ENCODE data around the gene LIME1.
A peak's percentile ranks its signal among the peaks of the same experiment; 100 is the strongest.

The LIME1 gene

DNA sequence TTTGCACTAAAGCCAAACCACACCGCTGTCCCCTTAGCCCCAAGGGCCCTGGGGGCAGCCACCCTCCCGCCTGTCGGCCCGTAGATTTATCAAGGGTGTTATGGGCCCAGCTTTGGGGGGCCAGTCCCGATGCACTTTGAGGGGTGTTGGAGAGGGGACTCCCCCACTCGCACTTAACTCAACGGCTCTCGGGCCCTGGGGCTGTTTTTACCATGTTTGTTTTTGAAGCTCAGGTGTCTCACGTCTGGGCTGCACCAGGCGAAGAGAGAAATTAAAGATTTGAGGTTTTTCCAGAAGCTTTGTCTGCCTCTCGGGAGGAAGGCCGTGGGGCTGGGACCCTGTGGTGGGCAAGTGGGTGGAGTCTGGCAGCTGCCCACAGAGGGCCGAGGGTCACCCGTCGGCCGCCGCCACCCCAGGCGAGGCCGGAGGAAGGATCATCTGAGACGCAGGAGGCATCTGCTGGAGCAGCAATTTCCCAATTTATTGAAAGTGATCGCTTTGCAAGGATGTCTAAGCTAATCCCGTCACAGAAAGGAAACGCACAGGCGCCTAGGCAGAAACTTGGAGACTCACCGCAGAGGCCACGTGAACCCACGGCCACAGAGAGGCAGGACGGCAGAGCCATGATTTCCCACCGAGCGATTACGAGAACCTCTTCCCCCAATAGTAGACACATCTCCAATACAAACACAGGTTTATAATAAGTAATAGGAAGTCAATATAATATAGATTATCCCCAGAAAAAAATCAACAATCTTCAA lies 6.9 kb downstream of the LIME1 start:
- intact Hi-C loops (cut with micrococcal nuclease) = no loop called here
- Mint-ChIP-seq H3K27ac (no peak overlapping the region), H3K4me3 (no peak overlapping the region), H3K36me3 (ENCODE audit: low read depth) (peaks cover 68% of the 10 kb centered on the region), H3K4me1 (ENCODE audit: low read depth) (peaks cover 17% of the 10 kb centered on the region), H3K27me3 (peaks cover 4% of the 10 kb centered on the region), H3K9me3 (no peaks in the 10 kb centered on the region)

DNA sequence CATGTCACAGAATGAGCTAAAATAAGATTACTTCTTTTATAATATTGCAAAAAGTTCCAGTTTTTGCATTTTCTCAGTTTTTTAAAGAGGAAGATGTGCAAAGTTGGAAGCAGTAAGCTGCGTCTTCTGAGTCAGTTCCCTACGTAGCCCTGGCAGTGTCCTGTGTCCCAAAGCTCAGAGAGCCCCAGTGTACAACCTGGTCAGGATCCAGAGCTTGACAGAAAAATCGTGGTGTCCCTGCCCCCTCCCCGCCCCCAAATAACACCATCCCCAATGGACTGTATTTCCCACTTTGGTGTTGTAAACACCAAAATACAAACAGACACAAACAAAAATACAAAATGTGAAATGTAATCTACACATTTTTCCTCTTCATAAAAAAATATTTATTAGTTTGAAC lies 7.7 kb downstream of the LIME1 start:
- H3K9me3 Mint-ChIP-seq = no peaks in the 10 kb centered on the region
- H3K4me3 Mint-ChIP-seq = no peak overlapping the region
- intact Hi-C loops (cut with micrococcal nuclease) = no loop called here
- H3K27me3 Mint-ChIP-seq = no peaks in the 10 kb centered on the region
- no peak overlapping the region for H3K27ac Mint-ChIP-seq
- H3K36me3 Mint-ChIP-seq (ENCODE audit: low read depth) = peaks cover 76% of the 10 kb centered on the region
- H3K4me1 Mint-ChIP-seq (ENCODE audit: low read depth) = peaks cover 14% of the 10 kb centered on the region

DNA sequence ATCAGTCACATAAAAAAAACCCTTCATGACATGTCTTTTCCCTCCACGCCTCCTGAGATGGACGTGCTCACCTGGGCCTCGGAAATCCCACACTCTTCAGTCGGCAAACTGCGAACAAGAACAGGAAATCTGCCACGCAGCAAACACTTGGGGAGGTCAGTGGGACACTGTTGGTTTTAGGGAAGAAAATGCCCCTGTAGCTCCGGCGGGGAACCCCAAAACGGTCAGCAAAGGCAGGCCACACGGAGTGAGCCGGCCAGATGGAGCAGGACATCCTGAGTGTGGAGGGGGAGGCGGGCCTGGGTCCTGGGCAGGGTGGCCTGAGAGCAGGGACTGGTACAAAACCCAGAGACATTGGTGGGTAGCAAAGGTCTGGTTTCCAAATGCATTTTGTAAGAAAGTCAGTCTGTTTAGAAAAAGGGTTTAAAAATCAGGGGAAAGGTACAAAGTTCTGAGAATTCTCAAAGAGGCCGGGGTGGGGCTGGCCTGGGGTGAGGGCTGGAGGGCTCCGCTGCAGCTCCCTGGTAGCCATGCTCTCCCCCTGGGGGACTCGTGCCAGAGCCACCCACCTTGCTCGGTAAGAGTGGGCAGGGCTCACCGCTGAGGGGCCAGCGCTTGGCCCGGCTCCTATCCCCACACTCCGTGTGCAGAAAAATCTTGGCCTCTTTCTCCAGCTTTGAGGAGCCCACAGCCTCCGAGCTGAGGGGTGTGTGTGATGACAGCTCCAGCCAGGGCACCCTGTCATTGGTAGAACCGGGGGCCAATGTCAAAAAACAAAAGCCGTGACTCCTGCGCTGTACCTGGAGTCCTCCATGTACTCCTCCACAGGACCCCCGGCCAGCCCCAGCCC lies 8.3 kb downstream of the LIME1 start:
- intact Hi-C loops (cut with micrococcal nuclease) = no loop called here

DNA sequence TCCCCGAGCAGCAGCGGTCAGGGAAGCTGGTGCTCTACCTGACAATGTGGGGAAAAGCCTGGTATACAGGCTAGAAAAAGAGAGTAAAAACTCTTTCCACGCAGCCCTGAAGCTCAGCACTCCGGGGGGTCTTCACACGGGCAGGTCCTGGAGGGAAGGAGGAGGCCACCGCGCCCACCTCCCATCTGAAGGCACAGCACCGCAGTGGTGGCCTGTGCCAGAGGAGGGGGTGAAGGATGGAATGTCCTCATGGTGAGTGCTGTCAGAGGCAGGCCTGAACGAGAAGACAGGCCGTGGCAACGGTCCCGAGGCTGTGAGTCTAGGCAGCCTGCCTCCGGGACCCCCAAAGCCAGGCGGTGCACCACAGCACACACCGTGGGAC lies 9.0 kb downstream of the LIME1 start:
- peaks cover 14% of the 10 kb centered on the region for H3K4me1 Mint-ChIP-seq (ENCODE audit: low read depth)
- peaks cover 89% of the 10 kb centered on the region for H3K36me3 Mint-ChIP-seq (ENCODE audit: low read depth)
- no peaks in the 10 kb centered on the region for H3K27me3 Mint-ChIP-seq
- H3K9me3 Mint-ChIP-seq = no peaks in the 10 kb centered on the region
- H3K27ac Mint-ChIP-seq = no peak overlapping the region
- H3K4me3 Mint-ChIP-seq = no peak overlapping the region
- intact Hi-C loops (cut with micrococcal nuclease) = no loop called here

More for the DNA sequence above, 8.3 kb downstream of the LIME1 start:
- H3K36me3 Mint-ChIP-seq (ENCODE audit: low read depth) = peaks cover 82% of the 10 kb centered on the region
- H3K9me3 Mint-ChIP-seq = no peaks in the 10 kb centered on the region
- H3K27me3 Mint-ChIP-seq = no peaks in the 10 kb centered on the region
- no peak overlapping the region for H3K4me3 Mint-ChIP-seq
- peak overlapping the region; percentile 10 for H3K27ac Mint-ChIP-seq
- H3K4me1 Mint-ChIP-seq (ENCODE audit: low read depth) = peaks cover 14% of the 10 kb centered on the region

DNA sequence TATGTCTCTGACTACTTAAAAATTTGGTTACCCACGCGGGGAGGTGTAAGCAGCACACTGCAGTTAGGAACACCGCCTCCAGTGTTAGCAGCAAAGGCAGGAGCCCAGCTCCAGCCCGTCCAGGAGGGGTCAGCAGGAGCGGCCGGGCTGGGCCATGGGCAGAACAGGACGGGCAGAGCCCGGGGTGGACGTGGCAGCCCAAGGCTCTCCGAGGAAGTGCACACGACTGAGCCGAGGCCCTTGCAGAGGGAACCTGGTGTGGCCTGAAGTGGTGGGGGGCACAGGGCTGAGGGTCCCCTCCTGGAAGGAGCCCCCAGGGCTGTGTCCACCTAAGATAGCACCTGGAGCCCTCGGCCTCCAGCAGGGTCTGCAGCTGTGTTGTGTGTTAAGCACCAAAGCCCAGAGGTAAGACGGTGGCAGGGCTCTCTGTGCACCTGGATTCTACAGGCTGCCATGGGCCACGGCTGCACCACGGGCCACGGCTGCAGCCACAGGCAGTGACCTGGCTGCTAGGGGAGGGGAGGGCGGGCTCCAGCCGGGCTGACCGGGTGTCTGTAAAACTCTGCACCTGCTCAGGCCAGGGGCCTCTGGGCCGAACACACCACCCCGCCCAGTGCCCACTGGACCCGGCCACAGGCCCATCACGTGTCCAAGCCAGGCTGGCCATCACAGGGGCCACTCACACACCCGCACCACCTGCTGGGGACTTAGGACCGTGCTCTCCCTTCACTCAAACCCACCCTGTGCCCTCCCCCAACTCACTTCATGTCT lies 9.7 kb downstream of the LIME1 start:
- H3K4me1 Mint-ChIP-seq (ENCODE audit: low read depth) = peaks cover 8% of the 10 kb centered on the region
- intact Hi-C loops (cut with micrococcal nuclease) = no loop called here
- peaks cover 96% of the 10 kb centered on the region for H3K36me3 Mint-ChIP-seq (ENCODE audit: low read depth)
- H3K27me3 Mint-ChIP-seq = no peaks in the 10 kb centered on the region
- no peak overlapping the region for H3K27ac Mint-ChIP-seq
- H3K4me3 Mint-ChIP-seq = no peak overlapping the region
- no peaks in the 10 kb centered on the region for H3K9me3 Mint-ChIP-seq

DNA sequence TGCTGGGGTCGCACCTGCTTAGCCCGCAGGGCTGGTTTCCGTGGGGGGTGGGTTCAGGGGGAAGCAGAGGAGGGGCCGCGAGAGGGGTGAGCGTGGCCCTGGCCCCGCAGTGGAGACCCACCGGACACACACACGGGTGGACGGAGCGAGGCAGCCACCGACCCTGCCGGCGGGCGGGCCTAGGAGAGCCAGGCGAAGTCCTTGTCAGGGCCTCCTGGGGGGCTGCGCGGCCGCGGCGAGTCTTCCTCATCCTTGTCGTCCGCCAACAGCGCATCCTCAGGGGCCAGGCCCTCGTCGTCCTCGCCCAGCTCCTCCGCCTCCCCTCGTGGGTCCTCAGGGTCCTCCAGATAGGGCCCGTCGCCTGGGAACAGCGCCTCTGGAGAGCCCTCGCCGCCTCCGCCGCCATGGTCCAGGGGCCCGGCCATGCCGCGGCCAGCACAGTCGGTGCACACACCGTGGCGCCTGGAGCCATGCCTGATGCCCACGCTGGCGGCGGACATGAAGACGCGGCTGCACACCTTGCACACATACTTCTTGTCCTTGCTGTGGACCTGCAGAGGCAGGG lies 10.4 kb downstream of the LIME1 start:
- intact Hi-C loops (cut with micrococcal nuclease) = no loop called here
- peaks cover under 1% of the 10 kb centered on the region for H3K27me3 Mint-ChIP-seq

DNA sequence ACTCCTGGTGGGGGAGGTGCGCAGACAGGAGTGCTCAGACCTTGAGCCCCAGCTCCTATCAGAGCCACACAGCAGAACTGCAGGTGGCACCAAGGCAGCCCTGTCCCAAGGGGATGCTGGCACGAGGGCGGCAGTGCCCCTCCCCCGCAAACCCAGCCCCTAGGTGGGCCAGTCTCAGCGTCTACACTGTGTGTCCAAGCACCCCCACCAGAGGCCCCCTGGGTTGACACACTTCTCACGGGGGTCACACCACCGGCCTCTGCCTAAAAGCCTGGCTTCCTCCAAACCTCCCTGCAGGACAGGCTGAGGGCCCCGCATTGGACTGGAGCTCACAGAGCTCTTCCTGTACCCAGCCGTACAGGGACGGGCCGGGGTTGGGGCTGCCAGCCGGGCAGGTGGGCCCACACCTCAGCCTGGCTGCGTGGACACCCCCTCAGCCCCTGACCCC lies 11.2 kb downstream of the LIME1 start:
- peaks cover 98% of the 10 kb centered on the region for H3K36me3 Mint-ChIP-seq (ENCODE audit: low read depth)
- no peak overlapping the region for H3K27ac Mint-ChIP-seq
- intact Hi-C loops (cut with micrococcal nuclease) = no loop called here
- H3K4me3 Mint-ChIP-seq = no peak overlapping the region
- no peaks in the 10 kb centered on the region for H3K9me3 Mint-ChIP-seq
- peaks cover 3% of the 10 kb centered on the region for H3K27me3 Mint-ChIP-seq
- H3K4me1 Mint-ChIP-seq (ENCODE audit: low read depth) = peaks cover 5% of the 10 kb centered on the region

More for the DNA sequence above, 10.4 kb downstream of the LIME1 start:
- peaks cover 98% of the 10 kb centered on the region for H3K36me3 Mint-ChIP-seq (ENCODE audit: low read depth)
- H3K27ac Mint-ChIP-seq = no peak overlapping the region
- H3K4me1 Mint-ChIP-seq (ENCODE audit: low read depth) = peaks cover 1% of the 10 kb centered on the region
- no peak overlapping the region for H3K4me3 Mint-ChIP-seq
- no peaks in the 10 kb centered on the region for H3K9me3 Mint-ChIP-seq

DNA sequence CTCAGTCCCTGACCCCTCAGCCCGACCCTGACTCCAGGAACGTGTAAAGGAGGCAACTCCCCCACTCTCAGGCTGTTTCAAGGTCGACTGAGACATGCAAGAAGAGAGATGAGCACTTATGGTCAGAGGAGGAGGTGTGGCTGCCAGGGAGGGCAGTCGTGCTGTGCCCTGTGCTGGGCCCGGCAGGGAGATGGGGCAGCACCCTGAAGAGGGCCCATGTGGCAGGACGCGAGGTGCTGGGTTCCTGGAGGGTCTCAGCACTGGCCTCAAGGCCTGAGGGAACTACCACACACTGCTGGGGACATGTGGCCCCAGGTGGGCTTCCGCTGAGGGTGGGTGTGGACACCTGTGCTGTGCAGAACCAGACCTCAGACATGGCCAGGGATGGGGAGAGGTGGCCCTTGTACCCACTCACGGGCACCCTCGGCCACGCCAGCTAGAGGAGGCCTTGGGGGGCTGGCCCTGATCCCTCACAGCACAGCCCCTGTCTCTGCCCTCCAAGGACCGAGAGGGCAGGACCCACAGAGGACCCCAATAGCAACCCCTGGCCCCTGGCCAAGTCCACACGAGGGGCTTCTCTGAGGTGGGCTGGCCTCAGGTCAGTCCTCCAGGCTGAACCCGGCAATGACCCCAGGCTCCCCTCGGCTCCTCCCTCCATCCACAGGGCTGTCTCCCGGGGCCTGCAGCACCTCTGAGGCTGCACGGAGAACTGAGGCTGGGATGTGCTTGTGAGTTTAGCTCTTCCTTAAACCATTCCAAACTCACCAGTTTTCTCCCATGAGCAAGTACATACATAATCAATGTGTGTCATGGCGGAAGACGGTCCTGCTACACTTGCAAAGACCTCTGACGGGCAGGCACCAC lies 11.8 kb downstream of the LIME1 start:
- Mint-ChIP-seq H3K36me3 (ENCODE audit: low read depth) (peaks cover 98% of the 10 kb centered on the region), H3K27me3 (peaks cover 3% of the 10 kb centered on the region), H3K4me3 (no peak overlapping the region), H3K9me3 (no peaks in the 10 kb centered on the region), H3K4me1 (ENCODE audit: low read depth) (peaks cover 5% of the 10 kb centered on the region), H3K27ac (peak overlapping the region; percentile 22)
- intact Hi-C loops (cut with micrococcal nuclease) = no loop called here

DNA sequence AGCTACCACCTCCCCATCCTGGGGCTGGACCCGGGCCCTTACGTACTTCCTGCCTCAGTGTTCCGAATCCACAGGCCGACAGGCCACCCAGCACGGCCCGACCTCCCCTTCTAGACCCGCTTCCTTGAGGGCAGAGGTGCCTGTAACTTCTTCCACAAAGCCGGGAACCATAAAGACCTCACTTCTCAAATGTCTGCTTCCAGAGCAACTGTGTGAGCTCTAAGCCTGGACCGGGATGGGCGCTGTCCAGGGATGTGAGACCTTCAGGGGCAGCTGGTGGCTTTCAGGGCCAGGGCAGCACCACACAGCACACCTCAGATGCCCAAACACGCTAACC lies 12.4 kb downstream of the LIME1 start:
- H3K36me3 Mint-ChIP-seq (ENCODE audit: low read depth) = peaks cover 98% of the 10 kb centered on the region
- H3K4me3 Mint-ChIP-seq = no peak overlapping the region
- peak overlapping the region; percentile 22 for H3K27ac Mint-ChIP-seq
- H3K9me3 Mint-ChIP-seq = no peaks in the 10 kb centered on the region
- intact Hi-C loops (cut with micrococcal nuclease) = no loop called here
- H3K27me3 Mint-ChIP-seq = peaks cover 3% of the 10 kb centered on the region
- H3K4me1 Mint-ChIP-seq (ENCODE audit: low read depth) = peaks cover 5% of the 10 kb centered on the region

DNA sequence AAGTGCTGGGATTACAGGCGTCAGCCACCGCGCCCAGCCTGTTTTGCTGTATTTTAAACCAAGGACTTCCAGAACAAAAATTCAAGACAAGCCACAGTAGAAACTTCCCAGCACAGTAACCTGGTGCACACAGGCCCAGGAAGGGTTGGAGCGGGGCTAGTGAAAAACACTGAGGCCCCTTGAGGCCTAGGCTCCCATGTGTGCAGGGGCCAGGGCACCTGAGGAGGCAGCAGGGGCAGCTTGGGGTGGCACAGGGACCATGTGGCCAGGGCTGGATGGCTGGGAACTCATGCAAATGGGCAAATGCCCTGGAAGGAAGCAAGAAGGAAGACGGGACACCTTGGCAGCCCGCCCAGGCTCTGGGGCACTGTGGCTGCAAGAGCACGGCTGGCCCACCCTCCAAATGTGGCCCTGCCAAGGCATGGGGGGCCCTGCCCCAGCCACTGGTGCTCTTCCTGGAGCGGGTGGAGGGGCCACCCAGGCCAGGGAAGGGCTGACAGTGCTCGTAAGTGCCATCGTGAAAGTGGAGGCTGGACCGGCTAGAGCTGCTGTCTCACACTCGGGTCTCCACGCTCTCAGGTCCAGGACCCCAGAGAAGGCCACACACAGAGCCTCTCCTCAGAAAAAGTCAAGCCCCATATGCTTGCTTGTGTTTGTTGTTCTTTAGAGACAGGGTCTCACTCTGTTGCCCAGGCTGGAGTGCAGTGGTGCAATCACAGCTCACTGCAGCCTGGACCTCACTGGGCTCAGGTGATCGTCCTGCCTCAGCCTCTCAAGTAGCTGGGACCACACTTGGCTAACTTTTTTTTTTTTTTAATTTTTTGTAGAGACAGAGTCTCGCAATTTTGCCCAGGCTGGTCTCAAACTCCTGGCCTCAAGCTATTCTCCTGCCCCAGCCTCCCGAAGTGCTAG lies 13.4 kb downstream of the LIME1 start:
- H3K36me3 Mint-ChIP-seq (ENCODE audit: low read depth) = peaks cover 95% of the 10 kb centered on the region
- H3K27ac Mint-ChIP-seq = no peak overlapping the region
- no peak overlapping the region for H3K4me3 Mint-ChIP-seq
- intact Hi-C loops (cut with micrococcal nuclease) = no loop called here
- peaks cover 5% of the 10 kb centered on the region for H3K4me1 Mint-ChIP-seq (ENCODE audit: low read depth)
- no peaks in the 10 kb centered on the region for H3K9me3 Mint-ChIP-seq
- H3K27me3 Mint-ChIP-seq = peaks cover 3% of the 10 kb centered on the region

DNA sequence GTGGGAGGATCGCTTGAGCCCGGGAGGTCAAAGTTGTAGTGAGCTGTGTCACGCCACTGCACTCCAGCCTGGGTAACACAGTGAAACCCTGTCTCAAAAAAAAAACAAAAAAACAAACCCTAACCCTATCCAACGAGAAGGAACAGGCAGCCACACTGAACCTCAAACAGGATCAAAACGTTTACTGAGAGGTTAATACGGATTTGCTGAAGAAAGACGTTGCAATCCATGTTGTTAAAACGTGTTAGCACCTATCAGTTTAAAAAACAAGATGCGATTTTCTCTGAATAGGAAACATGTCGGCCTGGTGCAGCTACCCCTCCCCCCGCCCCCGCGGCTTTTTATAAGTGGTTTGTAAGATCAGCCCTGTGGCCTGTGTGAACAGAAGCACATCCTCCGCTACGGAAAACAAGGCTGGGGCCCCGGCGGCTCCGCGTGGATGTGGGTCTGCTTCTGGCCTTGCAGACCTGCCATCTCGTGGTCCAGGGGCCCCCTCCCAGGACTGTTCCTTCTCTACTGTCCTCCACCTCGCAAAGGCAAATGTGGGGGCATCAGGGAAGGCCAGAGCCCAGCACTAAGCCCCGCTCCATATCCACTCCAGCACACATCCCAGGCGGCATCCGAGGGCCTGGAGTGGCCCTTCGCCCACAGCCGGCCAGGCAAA lies 14.5 kb downstream of the LIME1 start:
- H3K9me3 Mint-ChIP-seq = no peaks in the 10 kb centered on the region
- intact Hi-C loops (cut with micrococcal nuclease) = no loop called here
- no peak overlapping the region for H3K4me3 Mint-ChIP-seq
- peaks cover 3% of the 10 kb centered on the region for H3K27me3 Mint-ChIP-seq
- H3K36me3 Mint-ChIP-seq (ENCODE audit: low read depth) = peaks cover 95% of the 10 kb centered on the region
- peaks cover 5% of the 10 kb centered on the region for H3K4me1 Mint-ChIP-seq (ENCODE audit: low read depth)
- H3K27ac Mint-ChIP-seq = no peak overlapping the region
